BLaER1 treated with 17β-estradiol and CSF1 and Interleukin-3, amounts not matched to agents 10 nM and 100 nM (cell line): Measurements from ENCODE around the gene CD86.
A peak's percentile ranks its signal among the peaks of the same experiment; 100 is the strongest.

Source experiments
- H3K27ac ChIP-seq, 11 experiments: shearing (Covaris generic); formaldehyde crosslinking; 2 replicates each; pipeline ENCODE4 v1.8.1; 2022
- H3K27me3 ChIP-seq, 11 experiments: shearing (Covaris generic); formaldehyde crosslinking; 2 replicates each; pipeline ENCODE4 v1.8.1; 2022
- H3K36me3 ChIP-seq, 11 experiments: shearing (Covaris generic); formaldehyde crosslinking; 2 replicates each; pipeline ENCODE4 v1.8.1; 2022
- H3K4me1 ChIP-seq, 10 experiments: shearing (Covaris generic); formaldehyde crosslinking; 2 replicates each; pipeline ENCODE4 v1.8.1; 2022
- H3K4me2 ChIP-seq, 11 experiments: shearing (Covaris generic); formaldehyde crosslinking; 2 replicates each; pipeline ENCODE4 v1.8.1; 2022
- H3K4me3 ChIP-seq, 10 experiments: shearing (Covaris generic); formaldehyde crosslinking; 2 replicates each; pipeline ENCODE4 v1.8.1; 2022
- H3K9ac ChIP-seq, 11 experiments: shearing (Covaris generic); formaldehyde crosslinking; 2 replicates each; pipeline ENCODE4 v1.8.1; 2022
- H3K9me3 ChIP-seq, 11 experiments: shearing (Covaris generic); formaldehyde crosslinking; replicated peaks in 1 of 11; 2 replicates each; pipeline ENCODE4 v1.8.1; 2022
- H4K20me1 ChIP-seq, 11 experiments: shearing (Covaris generic); formaldehyde crosslinking; 2 replicates each; pipeline ENCODE4 v1.8.1; 2022
- Cebpa-rat ChIP-seq, 11 experiments: shearing (Covaris generic); IDR thresholded peaks; 2 replicates each; pipeline ENCODE4 v1.8.1; 2022

The CD86 gene

DNA sequence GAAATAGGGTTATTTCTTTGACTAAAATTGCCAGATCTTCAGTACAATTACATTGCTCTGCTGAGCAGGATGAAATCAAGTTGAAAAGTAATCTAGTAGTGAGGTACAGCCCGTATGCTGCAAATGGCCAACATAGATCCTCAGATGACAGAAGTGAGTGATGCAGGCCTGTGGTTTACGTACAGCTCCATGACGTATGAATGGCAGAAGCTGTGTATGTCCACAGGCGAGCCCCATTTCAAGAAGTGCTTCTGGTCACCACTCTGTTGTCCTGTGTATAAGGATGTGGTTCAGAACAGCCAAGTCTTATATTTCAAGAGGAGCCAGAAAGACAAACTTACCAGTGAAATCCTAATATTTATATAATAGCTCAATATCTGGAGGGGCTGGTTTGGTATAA lies 9.2 kb downstream of the CD86 start:
- peaks cover 0 to 19% (median 0%) of the 10 kb centered on the region in 11 experiments; a peak in 4 of 22 replicates for H3K9me3 ChIP-seq
- no peaks in the 10 kb centered on the region for H3K27me3 ChIP-seq
- peak overlapping the region in 5 of 11 experiments; percentile 29 to 48 (median 34); a peak in 7 of 22 replicates for H3K27ac ChIP-seq
- H3K9ac ChIP-seq, result peak overlapping the region in 2 of 11 experiments; percentile 2 to 35; a peak in 1 of 22 replicates
- H3K4me2 ChIP-seq, result peak overlapping the region in 5 of 11 experiments; percentile 58 to 81 (median 75); a peak in 10 of 22 replicates
- peaks cover 15 to 99% (median 35%) of the 10 kb centered on the region in 10 experiments for H3K4me1 ChIP-seq
- peaks cover 0 to 76% (median 0%) of the 10 kb centered on the region in 11 experiments; a peak in 3 of 22 replicates for H4K20me1 ChIP-seq
- peaks cover 0 to 37% (median 0%) of the 10 kb centered on the region in 11 experiments; a peak in 6 of 22 replicates for H3K36me3 ChIP-seq
- no peak for TF ChIP-seq Cebpa-rat (IDR thresholded peaks at IDR 0.05)
- no peak overlapping the region for H3K4me3 ChIP-seq

DNA sequence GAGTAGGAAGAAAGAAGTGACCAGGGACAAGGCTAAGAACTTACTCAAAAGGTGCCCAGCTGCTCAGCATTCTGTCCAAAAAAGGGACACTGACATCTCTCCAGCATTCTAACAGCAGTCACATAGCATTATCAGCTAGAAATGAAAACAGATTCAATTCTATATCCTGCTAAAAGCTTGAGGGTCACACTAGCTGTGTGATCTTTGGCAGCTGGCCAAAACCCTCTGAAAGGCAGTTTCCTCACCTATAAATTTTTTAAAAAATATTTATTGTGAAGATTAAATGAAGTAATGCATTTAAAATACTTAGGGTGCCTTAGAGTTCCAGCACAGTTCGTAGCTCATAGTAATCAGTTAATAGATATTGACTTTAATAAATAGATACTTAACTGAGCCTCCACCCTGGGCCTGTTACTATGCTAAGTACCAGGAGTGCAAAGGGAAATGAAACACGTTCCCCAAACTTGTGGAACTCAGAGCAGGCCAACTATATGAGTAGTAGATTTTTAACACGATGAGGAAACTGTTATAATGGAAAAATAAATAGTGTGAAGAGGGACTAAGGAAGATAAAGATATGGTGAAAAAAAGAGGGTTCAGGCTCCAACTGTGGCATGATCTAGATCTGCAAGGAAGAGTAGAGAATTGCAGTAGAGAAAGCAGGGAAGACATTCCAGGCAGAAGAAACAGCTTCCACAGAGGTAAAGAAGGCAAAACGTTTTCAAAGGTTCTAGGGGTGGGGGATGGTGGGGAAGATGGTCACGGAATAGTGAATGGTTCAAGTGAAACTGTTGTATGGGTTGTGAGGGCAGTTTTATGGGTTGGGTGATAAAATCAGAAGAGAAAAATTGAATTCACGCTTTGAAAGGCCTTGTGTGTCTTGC lies 11.4 kb downstream of the CD86 start:
- peaks cover 15 to 97% (median 35%) of the 10 kb centered on the region in 10 experiments for H3K4me1 ChIP-seq
- peaks cover 0 to 44% (median 0%) of the 10 kb centered on the region in 11 experiments; a peak in 5 of 22 replicates for H3K36me3 ChIP-seq
- H3K4me3 ChIP-seq, result peak overlapping the region in 3 of 10 experiments; percentile 12 to 22 (median 22); a peak in 3 of 20 replicates
- H3K27me3 ChIP-seq, result no peaks in the 10 kb centered on the region
- peak overlapping the region in 7 of 11 experiments; percentile 29 to 75 (median 41); a peak in 11 of 22 replicates for H3K9ac ChIP-seq
- peak overlapping the region in 10 of 11 experiments; percentile 42 to 82 (median 70); a peak in 19 of 22 replicates for H3K27ac ChIP-seq
- peaks cover 0 to 64% (median 0%) of the 10 kb centered on the region in 11 experiments; a peak in 2 of 22 replicates for H4K20me1 ChIP-seq
- TF ChIP-seq Cebpa-rat (IDR thresholded peaks at IDR 0.05), result no peak
- H3K9me3 ChIP-seq, result peaks cover 0 to 41% (median 0%) of the 10 kb centered on the region in 11 experiments; a peak in 8 of 22 replicates
- H3K4me2 ChIP-seq, result peak overlapping the region; percentile 22 to 81 (median 66)

DNA sequence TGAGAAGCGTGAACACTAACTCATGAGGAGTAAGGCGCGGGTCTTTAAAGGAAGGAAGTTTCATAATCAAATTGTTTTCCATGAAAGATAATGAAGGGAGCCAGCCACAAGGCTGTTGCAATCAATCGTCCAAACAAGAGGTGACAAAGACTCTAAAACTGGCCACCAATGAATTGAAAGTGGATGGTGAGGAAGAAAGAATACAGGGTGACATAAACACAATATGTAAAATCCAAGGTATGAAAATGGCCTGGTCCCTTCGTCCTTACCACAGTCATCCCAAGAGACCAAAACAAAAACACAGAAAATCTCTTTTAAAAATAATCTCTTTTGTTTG lies 12.0 kb downstream of the CD86 start:
- Histone ChIP-seq H3K9me3 (peaks cover 0 to 41% (median 0%) of the 10 kb centered on the region in 11 experiments; a peak in 8 of 22 replicates), H3K4me2 (peak overlapping the region; percentile 22 to 81 (median 66)), H3K4me3 (peak overlapping the region in 3 of 10 experiments; percentile 12 to 22 (median 22); a peak in 3 of 20 replicates), H3K4me1 (peaks cover 15 to 91% (median 35%) of the 10 kb centered on the region in 10 experiments), H3K27ac (peak overlapping the region in 10 of 11 experiments; percentile 42 to 82 (median 70); a peak in 19 of 22 replicates), H3K36me3 (peaks cover 0 to 42% (median 0%) of the 10 kb centered on the region in 11 experiments; a peak in 5 of 22 replicates), H4K20me1 (peaks cover 0 to 59% (median 0%) of the 10 kb centered on the region in 11 experiments; a peak in 2 of 22 replicates), H3K9ac (peak overlapping the region in 7 of 11 experiments; percentile 29 to 75 (median 41); a peak in 11 of 22 replicates), H3K27me3 (no peaks in the 10 kb centered on the region)
- peak in 6 of 11 experiments; percentile 23 to 68 (median 38); a peak in 7 of 22 replicates for TF ChIP-seq Cebpa-rat (IDR thresholded peaks at IDR 0.05)

DNA sequence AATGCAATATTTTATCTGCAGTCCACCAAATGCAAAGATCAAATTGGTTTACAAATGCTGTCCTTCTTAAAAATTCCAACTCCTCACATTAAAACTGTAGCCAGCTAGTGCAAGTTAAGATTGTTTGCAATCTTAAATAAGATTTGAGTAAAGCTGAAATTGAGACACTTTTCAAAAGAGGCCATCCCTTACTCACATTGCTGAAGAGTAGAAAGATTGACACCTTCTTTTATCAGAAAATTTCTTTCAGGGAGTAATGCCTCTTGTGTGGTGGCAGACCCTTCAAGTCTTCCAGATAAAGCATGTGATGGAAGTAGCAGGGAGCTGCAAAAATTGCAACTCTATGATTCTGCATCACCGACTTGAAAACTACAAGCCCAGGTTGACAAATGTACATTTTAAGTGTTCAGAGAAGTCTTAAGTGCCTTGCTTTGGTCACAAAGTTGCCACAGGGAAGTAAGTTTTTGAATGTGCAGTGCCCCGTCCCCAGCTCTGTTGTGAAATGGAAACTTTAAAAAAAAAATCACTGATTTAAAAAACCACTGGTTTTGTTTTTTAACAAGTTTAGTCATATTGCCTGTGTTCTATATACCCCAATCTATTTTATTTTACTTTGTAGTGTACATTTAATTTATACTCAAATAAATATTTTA lies 12.6 kb downstream of the CD86 start:
- peak overlapping the region in 6 of 11 experiments; percentile 15 to 75 (median 36); a peak in 8 of 22 replicates for H3K9ac ChIP-seq
- H3K4me3 ChIP-seq, result peak overlapping the region in 3 of 10 experiments; percentile 12 to 37 (median 22); a peak in 4 of 20 replicates
- peak overlapping the region; percentile 22 to 81 (median 66) for H3K4me2 ChIP-seq

DNA sequence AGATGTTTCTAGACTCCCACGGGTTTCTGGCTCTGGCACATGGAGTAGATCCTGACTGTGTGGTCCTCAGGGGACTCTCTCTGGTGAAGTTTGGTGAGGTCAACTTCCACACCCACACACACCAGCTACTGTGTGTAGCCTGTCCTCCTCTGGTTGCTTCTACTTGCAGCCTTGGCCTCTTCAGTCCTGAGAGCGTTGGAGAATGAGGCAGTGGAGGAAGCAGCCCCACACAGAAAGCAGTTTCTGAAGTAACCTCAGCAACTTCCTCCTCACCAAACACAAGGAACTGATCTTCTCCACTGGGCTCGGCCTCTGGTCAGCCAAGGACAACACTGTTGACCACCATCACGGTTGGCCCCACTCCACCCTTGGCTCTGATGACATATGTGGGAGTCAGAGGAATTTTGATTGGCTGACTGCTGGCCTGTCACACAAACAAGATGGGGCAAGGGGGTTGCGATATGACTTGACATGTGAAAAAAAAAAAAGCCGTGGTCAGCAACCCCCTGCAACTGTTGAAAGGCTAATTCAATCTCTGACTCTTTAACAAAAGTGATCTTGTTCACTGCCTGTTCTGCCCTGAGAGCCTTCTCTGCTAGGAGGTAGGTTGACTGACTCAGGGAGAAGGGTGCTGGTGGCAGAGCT lies 19.6 kb downstream of the CD86 start:
- no peaks in the 10 kb centered on the region for H3K27me3 ChIP-seq
- H4K20me1 ChIP-seq, result peaks cover 0 to 62% (median 0%) of the 10 kb centered on the region in 11 experiments; a peak in 6 of 22 replicates
- peaks cover 0 to 26% (median 4%) of the 10 kb centered on the region in 11 experiments; a peak in 9 of 22 replicates for H3K9me3 ChIP-seq
- no peak; a peak in 1 of 22 replicates for TF ChIP-seq Cebpa-rat (IDR thresholded peaks at IDR 0.05)
- H3K4me2 ChIP-seq, result peak overlapping the region; percentile 36 to 97 (median 51)
- H3K4me3 ChIP-seq, result no peak overlapping the region
- H3K9ac ChIP-seq, result peak overlapping the region in 5 of 11 experiments; percentile 22 to 67 (median 39); a peak in 8 of 22 replicates
- peaks cover 12 to 84% (median 38%) of the 10 kb centered on the region in 10 experiments for H3K4me1 ChIP-seq
- H3K36me3 ChIP-seq, result peaks cover 0 to 54% (median 0%) of the 10 kb centered on the region in 11 experiments; a peak in 6 of 22 replicates
- H3K27ac ChIP-seq, result peak overlapping the region in 7 of 11 experiments; percentile 15 to 79 (median 67); a peak in 14 of 22 replicates

More for the DNA sequence above, 12.6 kb downstream of the CD86 start:
- Histone ChIP-seq H4K20me1 (peaks cover 0 to 54% (median 0%) of the 10 kb centered on the region in 11 experiments; a peak in 2 of 22 replicates), H3K9me3 (peaks cover 0 to 41% (median 0%) of the 10 kb centered on the region in 11 experiments; a peak in 8 of 22 replicates), H3K27me3 (no peaks in the 10 kb centered on the region), H3K36me3 (peaks cover 0 to 42% (median 0%) of the 10 kb centered on the region in 11 experiments; a peak in 5 of 22 replicates), H3K4me1 (peaks cover 15 to 86% (median 35%) of the 10 kb centered on the region in 10 experiments), H3K27ac (peak overlapping the region in 10 of 11 experiments; percentile 13 to 82 (median 70); a peak in 18 of 22 replicates)
- no peak for TF ChIP-seq Cebpa-rat (IDR thresholded peaks at IDR 0.05)

DNA sequence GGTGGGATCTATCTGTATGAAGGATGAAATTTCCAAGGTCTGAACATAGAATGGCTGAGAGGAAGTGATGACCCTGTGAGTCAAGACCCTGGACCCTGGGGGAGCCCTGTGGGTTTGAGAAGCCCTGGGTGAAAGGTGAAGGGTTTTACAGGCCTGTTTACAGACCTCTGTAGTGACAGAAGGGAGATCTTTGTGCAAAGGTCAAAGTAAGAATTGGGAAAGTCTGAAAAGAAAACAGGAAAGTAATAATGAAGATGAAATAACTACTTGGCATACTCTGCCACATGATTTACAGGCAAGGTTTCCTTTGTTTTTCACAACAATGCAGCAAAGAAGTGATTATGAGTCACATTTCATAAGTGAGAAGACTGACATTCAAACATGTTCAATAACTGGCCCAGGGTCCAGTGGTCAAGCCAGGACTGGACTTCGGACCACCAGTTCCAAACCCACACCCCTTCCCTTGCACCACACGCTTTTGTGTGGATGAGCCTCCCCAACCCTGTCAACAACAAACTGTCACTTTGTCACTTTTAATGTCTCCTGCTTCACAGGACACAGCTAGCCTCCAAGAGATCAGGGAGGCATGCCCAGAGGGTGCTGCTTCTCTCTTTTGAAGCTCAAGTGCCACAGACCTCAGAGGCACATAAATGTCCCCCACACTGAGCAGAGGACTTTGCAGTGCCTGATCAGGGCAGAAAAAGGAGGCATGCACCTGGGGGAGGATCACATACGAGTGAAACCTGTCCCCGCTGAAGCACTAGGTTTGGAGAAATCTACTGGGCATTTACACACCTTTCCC lies 21.5 kb downstream of the CD86 start:
- no peak for TF ChIP-seq Cebpa-rat (IDR thresholded peaks at IDR 0.05)
- Histone ChIP-seq H3K4me2 (peak overlapping the region in 6 of 11 experiments; percentile 32 to 97 (median 78); a peak in 12 of 22 replicates), H3K9me3 (peaks cover 0 to 13% (median 0%) of the 10 kb centered on the region in 11 experiments; a peak in 5 of 22 replicates), H3K4me3 (no peak overlapping the region), H3K4me1 (peaks cover 14 to 86% (median 38%) of the 10 kb centered on the region in 10 experiments), H4K20me1 (peaks cover 0 to 72% (median 0%) of the 10 kb centered on the region in 11 experiments; a peak in 6 of 22 replicates), H3K36me3 (peaks cover 0 to 56% (median 0%) of the 10 kb centered on the region in 11 experiments; a peak in 5 of 22 replicates), H3K9ac (peak overlapping the region in 1 of 11 experiments; percentile 5; a peak in 1 of 22 replicates), H3K27me3 (no peaks in the 10 kb centered on the region), H3K27ac (peak overlapping the region in 4 of 11 experiments; percentile 34 to 57 (median 46); a peak in 7 of 22 replicates)
